Stomach (tissue), 9 donors: ENCODE results near the gene POMT2. TPM values are rescaled to one million over a fixed set of nuclear protein-coding genes. Genes with fewer than 3 reads are reported as not detected.
A peak's percentile ranks its signal among the peaks of the same experiment; 100 is the strongest.

ENCODE experiments used
- DNase-seq, 2 donors: peaks; one replicate each; pipeline versions ENCODE4 v3.0.0 to v3.0.0-alpha.2; 2013 to 2019
- H3K27ac ChIP-seq, 5 donors: fragments of 200-600 bp in 4 of 5; sonication (generic) in 4 of 5; one replicate each; pipeline ENCODE4 v1.5.1; 2013 to 2019; ENCODE audit warnings: mild to moderate bottlenecking in 1 of 5, moderate library complexity in 1 of 5
- H3K27me3 ChIP-seq, 3 donors: fragments of 200-600 bp; sonication (generic); one replicate each; pipeline ENCODE4 v1.5.1; 2017 to 2019; ENCODE audit warnings: mixed run types in 1 of 3
- H3K36me3 ChIP-seq, 4 donors: fragments of 200-600 bp; sonication (generic); 1 replicate in 3 of 4; 2 replicates in 1 of 4; pipeline ENCODE4 v1.5.1; 2016 to 2019
- H3K4me1 ChIP-seq, 4 donors: fragments of 200-600 bp; sonication (generic); one replicate each; pipeline ENCODE4 v1.5.1; 2016 to 2019
- H3K4me3 ChIP-seq, 4 donors: fragments of 200-600 bp; sonication (generic) in 3 of 4; one replicate each; pipeline ENCODE4 v1.5.1; 2016 to 2019; ENCODE audit warnings: mild to moderate bottlenecking in 1 of 4
- H3K9me3 ChIP-seq, 4 donors: fragments of 200-600 bp; sonication (generic); one replicate each; pipeline ENCODE4 v1.5.1; 2016 to 2019
- CTCF ChIP-seq, 7 experiments: fragments of 450-650 bp in 4 of 7; fragments of 200-600 bp in 3 of 7; sonication (generic) in 3 of 7; IDR thresholded peaks; one replicate each; pipeline ENCODE4 v1.5.1; 2016 to 2019; ENCODE audit warnings: antibody characterized with exemption in 7 of 7, control low read depth in 2 of 7, mild to moderate bottlenecking in 1 of 7
- EP300 ChIP-seq: sonication (generic); formaldehyde crosslinking; IDR thresholded peaks from one replicate; pipeline ENCODE4 v1.6.1; 2017; ENCODE audit warnings: antibody characterized with exemption
- POLR2A ChIP-seq, 4 donors: fragments of 450-650 bp; IDR thresholded peaks; one replicate each; pipeline ENCODE4 v1.6.1; 2016; ENCODE audit warnings: antibody characterized with exemption in 4 of 4, control low read depth in 2 of 4, mild to moderate bottlenecking in 1 of 4, moderate library complexity in 1 of 4
- POLR2AphosphoS5 ChIP-seq, 3 donors: sonication (generic); formaldehyde crosslinking; IDR thresholded peaks; one replicate each; pipeline ENCODE4 v1.6.1; 2016; ENCODE audit warnings: antibody characterized with exemption in 3 of 3
- WGBS, 5 donors: extraction: QIAGEN DNeasy Blood & Tissue Kit in 3 of 5; methylation state at CpG; one replicate each; pipeline versions ENCODE4 v1.1.5 to v1.1.7; 2013 to 2018; 5-methylcytosine and 5-hydroxymethylcytosine counted together
- intact Hi-C: fragments of 100-400 bp; cut with DNase I; formaldehyde crosslinking; loops from one replicate; pipeline ENCODE4 v1.15.1; 2023; ENCODE audit warnings: low total_unique reads
- polyA plus RNA-seq, 3 donors: library from polyadenylated mRNA; stranded (reverse); fragments of 200-250 nt; gene quantifications; one replicate each; pipeline ENCODE4 v1.2.3, GENCODE V29; 2013
- total RNA-seq, 5 donors: library from RNA; depleted of rRNA; stranded (reverse); fragments of >200 nt; gene quantifications; one replicate each; pipeline versions ENCODE4 v1.1.0 to v1.2.3, GENCODE V29; 2014 to 2016
- donor health status: healthy with polysubstance abuse.
- donor health status: Bipolar disorder and iron deficiency.
- donor health status: healthy.

POMT2 gene
- total and polyA plus RNA-seq, 8 donors, result 7.3 to 33.8 (median 12.2) TPM

- no peak overlapping the region for H3K27ac ChIP-seq
- no peaks in the 10 kb centered on the region for H3K9me3 ChIP-seq
- no peak for DNase-seq
- WGBS, 5 donors, result 87 to 93% (median 90%) methylated on average over 3 of the region's 3 CpGs
- no peaks in the 10 kb centered on the region for H3K27me3 ChIP-seq
- no peak overlapping the region for H3K4me3 ChIP-seq
- intact Hi-C loops, result loop anchor here (10.0 kb wide), 1 partner anchor 131 kb away; the partner anchor contains the start of genes AHSA1 and VIPAS39
- no peak for TF ChIP-seq CTCF (IDR thresholded peaks at IDR 0.05)
- TF ChIP-seq POLR2AphosphoS5 (IDR thresholded peaks at IDR 0.05), result no peak
- no peak for TF ChIP-seq EP300
- no peak for TF ChIP-seq POLR2A (IDR thresholded peaks at IDR 0.05)
- no peaks in the 10 kb centered on the region for H3K36me3 ChIP-seq
- H3K4me1 ChIP-seq, result peaks cover 16 to 23% (median 19%) of the 10 kb centered on the region in 4 donors
These were observed 3.6 kb upstream of the POMT2 start for GRCh38 chr14:77324289-77324688.

- Histone ChIP-seq H3K9me3 (no peaks in the 10 kb centered on the region), H3K27ac (no peak overlapping the region), H3K4me3 (no peak overlapping the region), H3K27me3 (no peaks in the 10 kb centered on the region), H3K4me1 (peaks cover 22 to 26% (median 23%) of the 10 kb centered on the region in 4 donors), H3K36me3 (no peaks in the 10 kb centered on the region)
- intact Hi-C loops, result loop anchor here (10.0 kb wide), 1 partner anchor 131 kb away; the partner anchor contains the start of genes AHSA1 and VIPAS39
- 63 to 86% (median 75%) methylated on average over 4 of the region's 4 CpGs for WGBS, 5 donors
- no peak for DNase-seq
- no peak for TF ChIP-seq EP300
- no peak for TF ChIP-seq POLR2AphosphoS5 (IDR thresholded peaks at IDR 0.05)
- no peak for TF ChIP-seq CTCF (IDR thresholded peaks at IDR 0.05)
- no peak for TF ChIP-seq POLR2A (IDR thresholded peaks at IDR 0.05)
These were observed 2.9 kb upstream of the POMT2 start for GRCh38 chr14:77323571-77323970.

- intact Hi-C loops, result loop anchor here (10.0 kb wide), 1 partner anchor 132 kb away; the partner anchor contains the start of genes AHSA1 and VIPAS39
- no peaks in the 10 kb centered on the region for H3K36me3 ChIP-seq
These were observed 2.3 kb upstream of the POMT2 start for GRCh38 chr14:77322951-77323350.

GRCh38 chr14:77322250-77322902 is 1.7 kb upstream of the POMT2 start:
- intact Hi-C loops, result loop anchor here (10.0 kb wide), 1 partner anchor 132 kb away; the partner anchor contains the start of genes AHSA1 and VIPAS39
- Histone ChIP-seq H3K27me3 (no peaks in the 10 kb centered on the region), H3K4me3 (peak overlapping the region; percentile 95 to 100 (median 99)), H3K4me1 (peaks cover 22 to 35% (median 28%) of the 10 kb centered on the region in 4 donors), H3K9me3 (no peaks in the 10 kb centered on the region), H3K27ac (peak overlapping the region in 4 of 5 donors; percentile 95 to 98 (median 96)), H3K36me3 (no peaks in the 10 kb centered on the region)
- WGBS, 5 donors, result 43 to 63% (median 47%) methylated on average over 5 of the region's 5 CpGs
- no peak for DNase-seq
- TF ChIP-seq EP300 (no peak), POLR2A (IDR thresholded peaks at IDR 0.05) (no peak), CTCF (IDR thresholded peaks at IDR 0.05) (no peak), POLR2AphosphoS5 (IDR thresholded peaks at IDR 0.05) (no peak)

More at GRCh38 chr14:77322951-77323350, 2.3 kb upstream of the POMT2 start:
- WGBS, 5 donors, result 90 to 98% (median 97%) methylated on average over 5 of the region's 5 CpGs
- H3K27me3 ChIP-seq, result no peaks in the 10 kb centered on the region
- H3K4me3 ChIP-seq, result no peak overlapping the region
- no peak overlapping the region for H3K27ac ChIP-seq
- TF ChIP-seq POLR2A (IDR thresholded peaks at IDR 0.05) (no peak), POLR2AphosphoS5 (IDR thresholded peaks at IDR 0.05) (no peak), CTCF (IDR thresholded peaks at IDR 0.05) (no peak), EP300 (no peak)
- DNase-seq, result no peak
- H3K9me3 ChIP-seq, result no peaks in the 10 kb centered on the region
- peaks cover 22 to 29% (median 27%) of the 10 kb centered on the region in 4 donors for H3K4me1 ChIP-seq
